Body of pancreas (tissue), 4 donors: ENCODE data around the gene MIF4GD.
"Not testable (repeated sequence)": the region's sequence is repeated elsewhere in the genome, so short reads cannot be mapped to it uniquely, and the experiment has no call there.

Experiments used
- POLR2A ChIP-seq, 3 donors: fragments of 450-650 bp; IDR thresholded peaks; one replicate each; pipeline ENCODE4 v1.6.1; 2016; ENCODE audit warnings: antibody characterized with exemption in 3 of 3, mild to moderate bottlenecking in 2 of 3
- TF ChIP-seq, protein P1 (sequence below), 7 experiments: fragments of 450-650 bp in 4 of 7; fragments of 200-600 bp in 3 of 7; sonication (generic) in 3 of 7; IDR thresholded peaks; one replicate each; pipeline ENCODE4 v1.5.1; 2016 to 2019; ENCODE audit warnings: antibody characterized with exemption in 7 of 7

GRCh38 chr17:75292810-75293448 lies 21.9 kb upstream of the MIF4GD start:
- TF ChIP-seq, protein P1, sequence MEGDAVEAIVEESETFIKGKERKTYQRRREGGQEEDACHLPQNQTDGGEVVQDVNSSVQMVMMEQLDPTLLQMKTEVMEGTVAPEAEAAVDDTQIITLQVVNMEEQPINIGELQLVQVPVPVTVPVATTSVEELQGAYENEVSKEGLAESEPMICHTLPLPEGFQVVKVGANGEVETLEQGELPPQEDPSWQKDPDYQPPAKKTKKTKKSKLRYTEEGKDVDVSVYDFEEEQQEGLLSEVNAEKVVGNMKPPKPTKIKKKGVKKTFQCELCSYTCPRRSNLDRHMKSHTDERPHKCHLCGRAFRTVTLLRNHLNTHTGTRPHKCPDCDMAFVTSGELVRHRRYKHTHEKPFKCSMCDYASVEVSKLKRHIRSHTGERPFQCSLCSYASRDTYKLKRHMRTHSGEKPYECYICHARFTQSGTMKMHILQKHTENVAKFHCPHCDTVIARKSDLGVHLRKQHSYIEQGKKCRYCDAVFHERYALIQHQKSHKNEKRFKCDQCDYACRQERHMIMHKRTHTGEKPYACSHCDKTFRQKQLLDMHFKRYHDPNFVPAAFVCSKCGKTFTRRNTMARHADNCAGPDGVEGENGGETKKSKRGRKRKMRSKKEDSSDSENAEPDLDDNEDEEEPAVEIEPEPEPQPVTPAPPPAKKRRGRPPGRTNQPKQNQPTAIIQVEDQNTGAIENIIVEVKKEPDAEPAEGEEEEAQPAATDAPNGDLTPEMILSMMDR (IDR thresholded peaks at IDR 0.05) = not testable (repeated sequence)
- not testable (repeated sequence) for TF ChIP-seq POLR2A (IDR thresholded peaks at IDR 0.05)
